ENCODE data around the gene ST7.

GRCh38 chr7:116985575-116985974 lies 32.3 kb downstream of the ST7 start:
- TF ChIP-seq CTCF (conservative IDR thresholded peaks at IDR 0.05; ENCODE audit: low read length) (no peak), EZH2phosphoT487 (IDR thresholded peaks at IDR 0.05; ENCODE audit: borderline replicate concordance, low read depth, low read length) (no peak)

Data from OCI-LY7 (cell line).